Ishikawa (cell line): Measurements from ENCODE around the gene ZDHHC11.

Source experiments
- CEBPB ChIP-seq: IDR thresholded peaks from 2 replicates; pipeline ENCODE4 v1.6.1; 2012
- CREB1 ChIP-seq: IDR thresholded peaks from 2 replicates; pipeline ENCODE4 v1.6.1; 2012; ENCODE audit warnings: low read depth
- EGR1 ChIP-seq: IDR thresholded peaks from 2 replicates; pipeline ENCODE4 v1.6.1; 2012
- EP300 ChIP-seq: IDR thresholded peaks from 2 replicates; pipeline ENCODE4 v1.6.1; 2012; ENCODE audit warnings: borderline replicate concordance
- FOXM1 ChIP-seq: IDR thresholded peaks from 2 replicates; pipeline ENCODE4 v1.6.1; 2012; ENCODE audit warnings: low read depth, borderline replicate concordance
- NFIC ChIP-seq: IDR thresholded peaks from 2 replicates; pipeline ENCODE4 v1.6.1; 2012
- RAD21 ChIP-seq: IDR thresholded peaks from 2 replicates; pipeline ENCODE4 v1.6.1; 2012; ENCODE audit warnings: low read depth
- TAF1 ChIP-seq: IDR thresholded peaks from 2 replicates; pipeline ENCODE4 v1.6.1; 2012; ENCODE audit warnings: low read depth, mild to moderate bottlenecking
- TEAD4 ChIP-seq: IDR thresholded peaks from 2 replicates; pipeline ENCODE4 v1.6.1; 2012
- YY1 ChIP-seq: IDR thresholded peaks from 2 replicates; pipeline ENCODE4 v1.6.1; 2012; ENCODE audit warnings: low read depth
- ZBTB7A ChIP-seq: IDR thresholded peaks from 2 replicates; pipeline ENCODE4 v1.6.1; 2012; ENCODE audit warnings: low read depth
- TF ChIP-seq, protein P1 (sequence below): IDR thresholded peaks from 2 replicates; pipeline ENCODE4 v1.6.1; 2012
- TF ChIP-seq, protein P2 (sequence below): IDR thresholded peaks from 2 replicates; pipeline ENCODE4 v1.6.1; 2012
- TF ChIP-seq, protein P3 (sequence below): IDR thresholded peaks from 2 replicates; pipeline ENCODE4 v1.6.1; 2012; ENCODE audit warnings: low read depth, mild to moderate bottlenecking

Gene ZDHHC11

DNA sequence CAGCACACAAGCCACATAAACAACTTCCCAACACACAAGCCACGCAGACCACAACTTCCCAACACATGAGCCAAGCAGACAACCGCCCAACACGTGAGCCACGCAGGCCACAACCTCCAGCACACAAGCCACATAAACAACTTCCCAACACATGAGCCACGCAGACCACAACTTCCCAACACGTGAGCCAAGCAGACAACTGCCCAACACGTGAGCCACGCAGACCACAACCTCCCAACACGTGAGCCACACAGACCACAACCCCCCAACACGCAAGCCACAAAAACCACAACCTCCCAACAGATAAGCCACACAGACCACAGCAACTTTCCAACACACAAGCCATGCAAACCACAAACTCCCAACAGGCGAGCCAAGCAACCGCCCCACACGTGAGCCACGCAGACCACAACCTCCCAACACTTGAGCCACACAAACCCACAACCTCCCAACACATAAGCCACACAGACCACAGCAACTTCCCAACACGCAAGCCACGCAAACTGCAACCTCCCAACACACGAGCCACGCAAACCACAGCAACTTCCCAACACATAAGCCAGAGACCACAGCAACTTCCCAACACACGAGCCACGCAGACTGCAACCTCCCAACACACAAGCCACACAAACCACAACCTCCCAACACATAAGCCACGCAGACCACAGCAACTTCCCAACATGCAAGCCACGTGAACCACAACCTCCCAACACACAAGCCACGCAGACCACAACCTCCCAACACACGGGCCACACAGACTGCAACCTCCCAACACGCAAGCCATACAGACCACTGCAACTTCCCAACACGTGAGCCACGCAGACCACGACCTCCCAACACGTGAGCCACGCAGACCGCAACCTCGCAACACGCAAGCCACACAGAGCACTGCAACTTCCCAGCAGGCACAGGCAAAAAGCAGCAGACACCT lies 31.7 kb upstream of the ZDHHC11 start:
- TF ChIP-seq NFIC, result no peak
- no peak for TF ChIP-seq RAD21
- no peak for TF ChIP-seq YY1
- TF ChIP-seq CEBPB, result no peak
- TF ChIP-seq CREB1, result no peak
- TF ChIP-seq, protein P1, sequence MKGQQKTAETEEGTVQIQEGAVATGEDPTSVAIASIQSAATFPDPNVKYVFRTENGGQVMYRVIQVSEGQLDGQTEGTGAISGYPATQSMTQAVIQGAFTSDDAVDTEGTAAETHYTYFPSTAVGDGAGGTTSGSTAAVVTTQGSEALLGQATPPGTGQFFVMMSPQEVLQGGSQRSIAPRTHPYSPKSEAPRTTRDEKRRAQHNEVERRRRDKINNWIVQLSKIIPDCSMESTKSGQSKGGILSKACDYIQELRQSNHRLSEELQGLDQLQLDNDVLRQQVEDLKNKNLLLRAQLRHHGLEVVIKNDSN, result no peak
- no peak for TF ChIP-seq EGR1
- no peak for TF ChIP-seq TAF1
- TF ChIP-seq, protein P2, sequence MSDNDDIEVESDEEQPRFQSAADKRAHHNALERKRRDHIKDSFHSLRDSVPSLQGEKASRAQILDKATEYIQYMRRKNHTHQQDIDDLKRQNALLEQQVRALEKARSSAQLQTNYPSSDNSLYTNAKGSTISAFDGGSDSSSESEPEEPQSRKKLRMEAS, result no peak
- TF ChIP-seq ZBTB7A, result no peak

DNA sequence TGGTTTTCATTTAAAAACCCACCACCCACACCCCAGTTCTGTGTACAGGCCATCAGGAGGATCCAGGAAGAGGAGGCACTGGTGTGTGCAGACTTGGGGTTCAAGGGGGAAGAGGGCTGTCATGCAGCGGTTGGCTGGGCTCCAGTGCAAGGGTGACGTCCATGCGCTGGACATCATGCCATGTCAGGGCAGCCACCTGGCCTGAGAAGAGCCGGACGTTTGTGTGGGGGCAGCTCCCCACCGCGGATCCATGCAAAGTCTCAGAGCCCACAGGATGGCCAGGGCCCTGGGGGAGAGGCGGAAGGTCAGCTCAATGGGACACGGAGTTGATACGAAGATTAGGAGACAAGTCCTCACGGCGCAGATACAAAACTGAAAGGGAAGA lies 30.8 kb upstream of the ZDHHC11 start:
- TF ChIP-seq NFIC, result no peak
- no peak for TF ChIP-seq FOXM1
- no peak for TF ChIP-seq CEBPB
- TF ChIP-seq, protein P1, result no peak
- TF ChIP-seq ZBTB7A, result no peak
- TF ChIP-seq, protein P2, result no peak
- no peak for TF ChIP-seq TEAD4
- TF ChIP-seq EGR1, result no peak
- TF ChIP-seq, protein P3, sequence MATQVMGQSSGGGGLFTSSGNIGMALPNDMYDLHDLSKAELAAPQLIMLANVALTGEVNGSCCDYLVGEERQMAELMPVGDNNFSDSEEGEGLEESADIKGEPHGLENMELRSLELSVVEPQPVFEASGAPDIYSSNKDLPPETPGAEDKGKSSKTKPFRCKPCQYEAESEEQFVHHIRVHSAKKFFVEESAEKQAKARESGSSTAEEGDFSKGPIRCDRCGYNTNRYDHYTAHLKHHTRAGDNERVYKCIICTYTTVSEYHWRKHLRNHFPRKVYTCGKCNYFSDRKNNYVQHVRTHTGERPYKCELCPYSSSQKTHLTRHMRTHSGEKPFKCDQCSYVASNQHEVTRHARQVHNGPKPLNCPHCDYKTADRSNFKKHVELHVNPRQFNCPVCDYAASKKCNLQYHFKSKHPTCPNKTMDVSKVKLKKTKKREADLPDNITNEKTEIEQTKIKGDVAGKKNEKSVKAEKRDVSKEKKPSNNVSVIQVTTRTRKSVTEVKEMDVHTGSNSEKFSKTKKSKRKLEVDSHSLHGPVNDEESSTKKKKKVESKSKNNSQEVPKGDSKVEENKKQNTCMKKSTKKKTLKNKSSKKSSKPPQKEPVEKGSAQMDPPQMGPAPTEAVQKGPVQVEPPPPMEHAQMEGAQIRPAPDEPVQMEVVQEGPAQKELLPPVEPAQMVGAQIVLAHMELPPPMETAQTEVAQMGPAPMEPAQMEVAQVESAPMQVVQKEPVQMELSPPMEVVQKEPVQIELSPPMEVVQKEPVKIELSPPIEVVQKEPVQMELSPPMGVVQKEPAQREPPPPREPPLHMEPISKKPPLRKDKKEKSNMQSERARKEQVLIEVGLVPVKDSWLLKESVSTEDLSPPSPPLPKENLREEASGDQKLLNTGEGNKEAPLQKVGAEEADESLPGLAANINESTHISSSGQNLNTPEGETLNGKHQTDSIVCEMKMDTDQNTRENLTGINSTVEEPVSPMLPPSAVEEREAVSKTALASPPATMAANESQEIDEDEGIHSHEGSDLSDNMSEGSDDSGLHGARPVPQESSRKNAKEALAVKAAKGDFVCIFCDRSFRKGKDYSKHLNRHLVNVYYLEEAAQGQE, result no peak

DNA sequence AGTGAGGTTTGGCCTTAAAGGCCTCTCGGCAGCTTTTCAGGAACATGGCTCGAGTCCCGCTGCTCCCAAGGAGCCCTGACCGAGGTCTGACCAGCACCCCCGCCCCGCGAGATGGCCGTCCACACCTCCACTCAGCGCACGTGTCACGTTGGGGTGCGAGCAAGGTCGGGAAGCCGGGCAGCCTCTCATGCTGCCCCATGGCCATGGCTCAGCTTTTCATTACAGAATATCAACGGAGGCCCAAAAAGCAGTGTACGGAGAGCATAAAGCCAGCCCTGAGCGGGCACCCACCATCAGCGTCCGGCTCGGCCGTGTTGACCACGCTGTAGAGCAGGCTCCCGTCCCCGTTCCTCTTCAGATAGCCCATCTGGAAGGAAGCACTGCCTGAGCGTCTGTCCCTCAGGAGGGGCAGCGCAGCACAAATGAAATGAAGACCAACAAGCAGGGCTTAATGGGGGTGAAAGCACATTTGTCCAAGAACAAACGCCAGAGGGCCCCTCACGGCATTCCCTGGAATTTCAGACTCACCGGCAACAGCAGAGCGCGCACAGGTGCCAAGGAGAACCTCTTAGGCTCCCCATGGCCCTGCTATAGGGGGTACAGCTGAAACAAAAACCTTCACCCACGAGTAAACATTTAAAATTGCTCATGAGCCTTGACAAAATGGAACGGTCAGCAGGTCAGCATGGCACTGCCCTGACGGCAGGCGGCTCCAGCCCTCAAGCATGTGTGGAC lies 30.2 kb upstream of the ZDHHC11 start:
- no peak for TF ChIP-seq FOXM1
- TF ChIP-seq, protein P1, result no peak
- TF ChIP-seq NFIC, result no peak
- TF ChIP-seq ZBTB7A, result no peak
- TF ChIP-seq RAD21, result no peak
- TF ChIP-seq, protein P2, result no peak
- TF ChIP-seq CREB1, result no peak
- no peak for TF ChIP-seq TAF1
- TF ChIP-seq TEAD4, result no peak
- no peak for TF ChIP-seq CEBPB
- no peak for TF ChIP-seq YY1
- no peak for TF ChIP-seq EGR1

DNA sequence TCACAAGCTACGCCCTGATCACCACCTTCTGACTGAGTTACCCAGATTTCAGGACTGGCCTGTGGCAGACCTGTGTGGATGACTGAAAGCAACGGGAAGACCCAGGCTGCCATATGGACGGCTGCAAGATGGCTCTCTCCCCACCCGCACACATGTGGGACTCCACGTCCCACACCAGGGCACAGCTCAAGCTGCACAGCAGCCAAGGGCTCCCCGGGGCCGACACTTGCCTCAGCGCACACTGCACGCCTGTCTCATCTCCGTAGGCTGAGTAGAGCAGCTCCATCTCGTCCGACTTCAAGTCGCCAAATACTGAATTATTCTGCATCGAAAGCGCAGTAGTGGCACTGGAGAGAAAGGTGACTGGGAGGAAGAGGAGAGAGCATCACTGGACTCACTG lies 27.3 kb upstream of the ZDHHC11 start:
- no peak for TF ChIP-seq CREB1
- no peak for TF ChIP-seq RAD21
- no peak for TF ChIP-seq FOXM1
- TF ChIP-seq TEAD4, result no peak
- no peak for TF ChIP-seq EP300

DNA sequence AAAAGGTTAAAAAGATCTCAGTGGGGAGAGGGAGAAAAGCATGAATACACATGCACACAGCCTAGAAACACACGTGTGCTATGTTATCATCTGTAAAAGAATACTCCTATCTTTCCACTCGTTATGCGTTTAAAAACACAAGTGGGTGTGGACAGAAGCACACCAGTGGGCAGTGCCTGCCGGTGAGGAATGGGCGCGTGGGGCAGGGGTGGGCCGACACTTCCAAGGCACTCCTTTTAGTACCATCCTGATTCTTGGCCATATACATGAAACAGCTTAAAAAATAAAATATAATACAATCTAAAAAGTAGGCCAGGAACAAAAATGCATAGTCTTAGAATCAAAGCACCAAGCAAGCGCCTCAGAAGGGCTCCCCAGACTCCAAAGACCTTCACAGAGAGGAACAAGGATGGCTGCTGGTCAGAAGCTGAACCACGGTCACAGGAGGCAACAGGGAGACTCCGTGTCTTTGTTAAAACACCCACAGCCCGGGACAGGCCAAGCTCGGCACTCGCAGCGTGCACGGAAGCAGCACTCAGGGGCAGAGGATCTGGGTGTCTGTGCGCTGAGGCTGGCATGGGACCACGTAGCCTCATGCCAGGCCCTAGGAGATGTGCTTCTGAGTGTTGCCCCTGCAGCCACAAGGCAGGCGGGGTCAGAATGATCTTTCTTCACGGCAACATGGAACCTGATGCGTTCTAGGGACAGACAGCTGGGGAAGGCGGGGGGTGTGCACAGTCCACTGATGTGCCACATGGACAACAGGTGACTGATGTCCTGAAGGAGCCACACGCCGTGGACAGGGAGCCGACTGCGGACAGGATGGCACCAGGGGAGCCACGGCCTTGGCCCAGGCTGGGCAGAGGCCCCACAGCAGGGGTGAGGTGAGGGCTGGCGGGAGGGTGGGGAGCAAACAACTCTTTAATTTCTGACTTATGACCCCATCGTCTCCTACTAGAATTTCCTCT lies 25.9 kb upstream of the ZDHHC11 start:
- TF ChIP-seq, protein P3, result no peak
- no peak for TF ChIP-seq YY1
- TF ChIP-seq CREB1, result no peak
- TF ChIP-seq, protein P2, result no peak
- TF ChIP-seq TEAD4, result no peak
- TF ChIP-seq, protein P1, result no peak
- TF ChIP-seq FOXM1, result no peak
- no peak for TF ChIP-seq EGR1
